Endothelial cell (in vitro differentiated cells): ENCODE measurements around the gene AHI1. TPM values are rescaled to one million over a fixed set of nuclear protein-coding genes. Genes with fewer than 3 reads are reported as not detected.
"Not testable (repeated sequence)": the region's sequence is repeated elsewhere in the genome, so short reads cannot be mapped to it uniquely, and the experiment has no call there.

Source experiments
- DNase-seq: peaks from one replicate; pipeline ENCODE4 v3.0.0; 2021; ENCODE audit warnings: low spot score
- H3K27ac Mint-ChIP-seq: one replicate; pipeline ENCODE4 v1.8.0; 2021; ENCODE audit warnings: mixed read lengths, inconsistent platforms; ENCODE audit not compliant: unreplicated experiment
- H3K27me3 Mint-ChIP-seq: one replicate; pipeline ENCODE4 v1.8.0; 2021; ENCODE audit warnings: mild to moderate bottlenecking, moderate library complexity, mixed read lengths, inconsistent platforms; ENCODE audit not compliant: unreplicated experiment
- H3K36me3 Mint-ChIP-seq: one replicate; pipeline ENCODE4 v1.8.0; 2021; ENCODE audit warnings: mild to moderate bottlenecking, low read depth, mixed read lengths, inconsistent platforms; ENCODE audit not compliant: unreplicated experiment
- H3K4me1 Mint-ChIP-seq: one replicate; pipeline ENCODE4 v1.8.0; 2021; ENCODE audit warnings: mild to moderate bottlenecking, mixed read lengths, inconsistent platforms; ENCODE audit not compliant: unreplicated experiment
- H3K4me3 Mint-ChIP-seq: one replicate; pipeline ENCODE4 v1.8.0; 2021; ENCODE audit warnings: mild to moderate bottlenecking, mixed read lengths, inconsistent platforms; ENCODE audit not compliant: unreplicated experiment
- H3K9me3 Mint-ChIP-seq: one replicate; pipeline ENCODE4 v1.8.0; 2021; ENCODE audit warnings: mixed read lengths, inconsistent platforms; ENCODE audit not compliant: unreplicated experiment
- CTCF ChIP-seq: fragments of 200-600 bp; sonication (generic); IDR thresholded peaks from one replicate; pipeline ENCODE4 v1.5.0; 2021; ENCODE audit warnings: antibody characterized with exemption; ENCODE audit not compliant: unreplicated experiment
- total RNA-seq: library from RNA; stranded (reverse); fragmentation: NEBNext Ultra II Directional; extraction: Animal tissue kit (Norgen Biotek cat#: 25700); gene quantifications from one replicate; pipeline ENCODE4 v1.2.1, GENCODE V29; 2021; ENCODE audit not compliant: unreplicated experiment

The AHI1 gene
- total RNA-seq, 1 donor from 2014 or later, result 12.6 TPM

DNA sequence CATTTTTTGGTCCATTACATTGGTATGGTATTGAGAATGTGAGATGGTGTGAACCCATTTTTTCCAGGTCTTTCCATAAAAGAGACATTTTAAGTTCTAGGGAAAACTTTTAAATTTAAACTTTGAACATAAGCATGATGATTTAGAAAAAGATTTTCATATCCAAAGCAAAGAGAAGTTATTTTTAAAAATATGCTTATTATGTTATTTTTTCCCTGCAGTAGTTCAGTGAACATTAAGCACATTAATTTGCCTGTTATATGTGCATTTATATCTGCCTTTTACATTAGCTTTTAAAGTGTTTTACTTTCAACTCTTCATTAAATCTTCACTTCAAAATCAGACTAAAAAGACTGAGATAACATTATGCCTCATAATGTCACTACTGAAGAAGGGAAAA lies 116.7 kb downstream of the AHI1 start:
- peaks cover 9% of the 10 kb centered on the region for H3K4me1 Mint-ChIP-seq
- no peak for DNase-seq
- no peak for TF ChIP-seq CTCF
- H3K4me3 Mint-ChIP-seq, result no peak overlapping the region
- H3K9me3 Mint-ChIP-seq, result no peaks in the 10 kb centered on the region
- H3K27me3 Mint-ChIP-seq, result no peaks in the 10 kb centered on the region
- no peak overlapping the region for H3K27ac Mint-ChIP-seq
- no peaks in the 10 kb centered on the region for H3K36me3 Mint-ChIP-seq

DNA sequence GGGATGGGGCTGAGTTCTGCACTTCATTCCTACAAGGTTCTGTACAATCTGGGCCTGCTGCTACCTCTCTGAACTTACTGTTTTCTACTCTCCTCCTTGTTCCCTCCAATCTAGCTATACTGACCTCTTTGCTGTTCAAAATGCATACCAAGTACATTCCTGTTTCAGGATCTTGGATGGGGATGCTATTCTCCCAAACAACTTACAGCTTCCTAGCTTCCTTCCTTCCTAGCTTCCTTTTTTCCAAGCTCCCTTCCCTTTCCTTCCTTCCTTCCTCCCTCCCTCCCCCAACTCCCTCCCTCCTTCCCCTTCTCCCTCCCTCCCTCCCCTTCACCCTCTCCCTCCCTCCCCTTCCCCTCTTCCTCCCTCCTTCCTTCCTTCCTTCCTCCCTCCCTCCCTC lies 117.9 kb downstream of the AHI1 start:
- peaks cover 9% of the 10 kb centered on the region for H3K4me1 Mint-ChIP-seq

GRCh38 chr6:135372758-135373157 lies 124.8 kb downstream of the AHI1 start:
- H3K4me3 Mint-ChIP-seq, result no peak overlapping the region
- peaks cover 2% of the 10 kb centered on the region for H3K27me3 Mint-ChIP-seq
- no peak for DNase-seq
- no peaks in the 10 kb centered on the region for H3K9me3 Mint-ChIP-seq
- peaks cover 2% of the 10 kb centered on the region for H3K36me3 Mint-ChIP-seq
- no peak overlapping the region for H3K27ac Mint-ChIP-seq
- H3K4me1 Mint-ChIP-seq, result no peaks in the 10 kb centered on the region
- no peak for TF ChIP-seq CTCF

More for the DNA sequence above, 117.9 kb downstream of the AHI1 start:
- no peak for TF ChIP-seq CTCF
- Mint-ChIP-seq H3K27ac (no peak overlapping the region), H3K36me3 (no peaks in the 10 kb centered on the region), H3K27me3 (no peaks in the 10 kb centered on the region), H3K4me3 (no peak overlapping the region), H3K9me3 (no peaks in the 10 kb centered on the region)
- DNase-seq, result no peak

DNA sequence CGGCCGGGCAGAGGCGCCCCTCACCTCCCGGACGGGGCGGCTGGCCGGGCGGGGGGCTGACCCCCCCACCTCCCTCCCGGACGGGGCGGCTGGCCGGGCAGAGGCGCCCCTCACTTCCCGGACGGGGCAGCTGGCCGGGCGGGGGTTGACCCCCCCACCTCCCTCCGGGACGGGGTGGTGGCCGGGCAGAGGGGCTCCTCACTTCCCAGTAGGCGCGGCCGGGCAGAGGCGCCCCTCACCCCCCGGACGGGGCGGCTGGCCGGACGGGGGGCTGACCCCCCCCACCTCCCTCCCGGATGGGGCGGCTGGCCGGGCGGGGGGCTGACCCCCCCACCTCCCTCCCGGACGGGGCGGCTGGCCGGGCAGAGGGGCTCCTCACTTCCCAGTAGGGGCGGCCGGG lies 133.9 kb downstream of the AHI1 start:
- H3K9me3 Mint-ChIP-seq, H3K27ac Mint-ChIP-seq, H3K4me3 Mint-ChIP-seq, H3K27me3 Mint-ChIP-seq, H3K4me1 Mint-ChIP-seq, DNase-seq: not testable (repeated sequence)
- H3K36me3 Mint-ChIP-seq, result peaks cover 12% of the 10 kb centered on the region

- Mint-ChIP-seq H3K27me3 (no peaks in the 10 kb centered on the region), H3K4me3 (no peak overlapping the region), H3K9me3 (peaks cover 7% of the 10 kb centered on the region), H3K4me1 (peaks cover 4% of the 10 kb centered on the region), H3K36me3 (peaks cover 8% of the 10 kb centered on the region), H3K27ac (no peak overlapping the region)
- no peak for DNase-seq
- no peak for TF ChIP-seq CTCF
These were observed 135.4 kb downstream of the AHI1 start for GRCh38 chr6:135362124-135362523.

DNA sequence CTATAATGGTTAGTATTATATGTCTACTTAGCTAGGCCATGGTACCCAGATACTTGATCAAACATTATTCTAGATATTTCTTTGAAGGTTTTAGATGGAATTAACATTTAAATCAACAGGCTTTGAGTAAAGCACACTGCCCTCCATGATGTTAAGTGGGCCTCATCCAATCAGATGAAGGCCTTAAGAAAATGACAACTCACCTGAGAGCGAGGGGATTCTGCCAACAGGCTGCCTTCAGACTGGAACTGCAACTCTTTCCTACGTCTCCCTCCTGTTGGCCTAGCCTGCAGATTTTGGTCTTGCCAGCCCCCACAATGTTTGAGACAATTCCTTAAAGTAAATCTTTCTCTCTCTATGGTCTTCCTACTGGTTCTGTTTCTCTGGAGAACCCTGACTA lies 137.3 kb downstream of the AHI1 start:
- Mint-ChIP-seq H3K9me3 (peaks cover 6% of the 10 kb centered on the region), H3K27ac (no peak overlapping the region), H3K27me3 (no peaks in the 10 kb centered on the region), H3K4me1 (peaks cover 4% of the 10 kb centered on the region), H3K36me3 (peaks cover 5% of the 10 kb centered on the region), H3K4me3 (no peak overlapping the region)
- no peak for DNase-seq
- no peak for TF ChIP-seq CTCF
